HG03521 (cell line): ENCODE results near the gene DCTN4.
"Not testable (repeated sequence)": the region's sequence is repeated elsewhere in the genome, so short reads cannot be mapped to it uniquely, and the experiment has no call there.

Experiments used
- ATAC-seq: cut with Tn5 transposase; IDR thresholded peaks from one replicate; pipeline ENCODE4 v1.9.1; 2021; ENCODE audit warnings: mild to moderate bottlenecking, moderate library complexity; ENCODE audit not compliant: unreplicated experiment

Gene DCTN4

GRCh38 chr5:150742455-150743141 lies 16.2 kb downstream of the DCTN4 start:
- not testable (repeated sequence) for ATAC-seq

- no peak for ATAC-seq
Observed at GRCh38 chr5:150740992-150741391, 17.8 kb downstream of the DCTN4 start.

- no peak for ATAC-seq
Observed at GRCh38 chr5:150738862-150739261, 20.0 kb downstream of the DCTN4 start.

GRCh38 chr5:150734579-150735384 lies 24.0 kb downstream of the DCTN4 start:
- peak; percentile 53 for ATAC-seq

- ATAC-seq = no peak
Observed at GRCh38 chr5:150731669-150732242, 27.1 kb downstream of the DCTN4 start.

GRCh38 chr5:150729859-150730258 lies 29.0 kb downstream of the DCTN4 start:
- ATAC-seq = no peak

- ATAC-seq = no peak
Observed at GRCh38 chr5:150723845-150724244, 35.0 kb downstream of the DCTN4 start.

GRCh38 chr5:150710165-150710564 lies 48.7 kb downstream of the DCTN4 start:
- ATAC-seq = no peak

GRCh38 chr5:150706776-150707390 lies 51.9 kb downstream of the DCTN4 start:
- no peak for ATAC-seq

- ATAC-seq = no peak
Observed at GRCh38 chr5:150703762-150704161, 55.1 kb downstream of the DCTN4 start.

GRCh38 chr5:150700594-150701377 lies 58.0 kb downstream of the DCTN4 start, which contains the start of gene RBM22:
TSS of gene RBM22 (minus strand) at chr5:150701062. CDS start at chr5:150700985, 77 bp downstream.
- ATAC-seq = peak; percentile 93

- ATAC-seq = peak; percentile 2
Observed at GRCh38 chr5:150700246-150700593, 58.6 kb downstream of the DCTN4 start.

- no peak for ATAC-seq
Observed at GRCh38 chr5:150694612-150695011, 64.2 kb downstream of the DCTN4 start.

- no peak for ATAC-seq
Observed at GRCh38 chr5:150692276-150692675, 66.5 kb downstream of the DCTN4 start.

GRCh38 chr5:150690760-150691159 lies 68.1 kb downstream of the DCTN4 start:
- ATAC-seq = no peak

- ATAC-seq = no peak
Observed at GRCh38 chr5:150689120-150689519, 69.7 kb downstream of the DCTN4 start.

- no peak for ATAC-seq
Observed at GRCh38 chr5:150676578-150676977, 82.2 kb downstream of the DCTN4 start.

- ATAC-seq = no peak
Observed at GRCh38 chr5:150675069-150675468, 83.7 kb downstream of the DCTN4 start.

- ATAC-seq = no peak
Observed at GRCh38 chr5:150674341-150674821, 84.4 kb downstream of the DCTN4 start.

GRCh38 chr5:150672884-150673275 lies 85.9 kb downstream of the DCTN4 start:
- no peak for ATAC-seq
